CD4-positive, alpha-beta T cell (primary cell): ENCODE results near the gene S100A8. TPM values are rescaled to one million over a fixed set of nuclear protein-coding genes. Genes with fewer than 3 reads are reported as not detected.
"Not testable (repeated sequence)": the region's sequence is repeated elsewhere in the genome, so short reads cannot be mapped to it uniquely, and the experiment has no call there.

Experiments used
- ATAC-seq: fragments of 200-7000 bp; cut with Tn5 transposase; one replicate; pipeline ENCODE4 v1.10.0; 2022; ENCODE audit warnings: mild to moderate bottlenecking; ENCODE audit not compliant: poor library complexity
- CTCF ChIA-PET: fragments of 350-600 bp; sonication (Branson Sonifier 250); formaldehyde crosslinking; loops from one replicate; lab custom pipeline; 2021; ENCODE audit warnings: antibody characterized with exemption, inconsistent platforms; lab: Charles Lee
- POLR2A ChIA-PET: fragments of 350-600 bp; sonication (Branson Sonifier 250); formaldehyde crosslinking; loops from one replicate; lab custom pipeline; 2021; ENCODE audit warnings: antibody characterized with exemption, inconsistent platforms; lab: Charles Lee
- DNase-seq, 14 experiments: peaks; one replicate each; pipeline ENCODE4 v3.0.0-alpha.2; 2013 to 2020; ENCODE audit warnings: mixed read lengths in 2 of 14
- H3K27ac ChIP-seq, 2 donors: one replicate each; pipeline versions ENCODE4 v1.5.1 to v1.7.0; 2013; ENCODE audit warnings: low read length in 2 of 2, low read depth in 1 of 2, mild to moderate bottlenecking in 1 of 2
- H3K27me3 ChIP-seq, 2 experiments: 1 replicate in 1 of 2; 2 replicates in 1 of 2; pipeline versions ENCODE4 v1.6.1 to v1.7.0; 2013; ENCODE audit warnings: low read length in 2 of 2, control low read depth in 1 of 2, mild to moderate bottlenecking in 1 of 2, moderate library complexity in 1 of 2; ENCODE audit not compliant: insufficient read depth in 2 of 2, control insufficient read depth in 1 of 2
- H3K36me3 ChIP-seq: one replicate; pipeline ENCODE4 v1.6.1; 2013; ENCODE audit warnings: low read length, control low read depth; ENCODE audit not compliant: insufficient read depth
- H3K4me1 ChIP-seq: one replicate; pipeline ENCODE4 v1.6.1; 2013; ENCODE audit warnings: low read length, control low read depth; ENCODE audit not compliant: insufficient read depth
- H3K4me3 ChIP-seq: one replicate; pipeline ENCODE4 v1.5.1; 2013; ENCODE audit warnings: mild to moderate bottlenecking, low read length, moderate library complexity
- H3K9me3 ChIP-seq, 2 experiments: 1 replicate in 1 of 2; 2 replicates in 1 of 2; pipeline versions ENCODE4 v1.6.1 to v1.7.0; 2013; ENCODE audit warnings: low read length in 2 of 2, mild to moderate bottlenecking in 2 of 2, control low read depth in 1 of 2, moderate library complexity in 1 of 2; ENCODE audit not compliant: control insufficient read depth in 1 of 2, insufficient read depth in 1 of 2
- H3K27ac Mint-ChIP-seq: one replicate; pipeline ENCODE4 v1.8.0; 2020; ENCODE audit warnings: mixed read lengths
- H3K27me3 Mint-ChIP-seq: one replicate; pipeline ENCODE4 v1.8.0; 2021; ENCODE audit warnings: mixed read lengths
- H3K36me3 Mint-ChIP-seq: one replicate; pipeline ENCODE4 v1.8.0; 2021; ENCODE audit warnings: low read depth, mixed read lengths
- H3K4me1 Mint-ChIP-seq: one replicate; pipeline ENCODE4 v1.8.0; 2021; ENCODE audit warnings: low read depth, mixed read lengths
- H3K4me3 Mint-ChIP-seq: one replicate; pipeline ENCODE4 v1.8.0; 2020; ENCODE audit warnings: mild to moderate bottlenecking, mixed read lengths
- H3K9me3 Mint-ChIP-seq: one replicate; pipeline ENCODE4 v1.8.0; 2020; ENCODE audit warnings: mixed read lengths
- CTCF ChIP-seq: fragments of 200-600 bp; IDR thresholded peaks from one replicate; pipeline ENCODE4 v1.8.0; 2022; ENCODE audit warnings: antibody characterized with exemption, mild to moderate bottlenecking
- intact Hi-C, 2 experiments: fragments of 100-400 bp; cut with DNase I in 1 of 2; cut with micrococcal nuclease in 1 of 2; formaldehyde crosslinking; loops; one replicate each; pipeline versions ENCODE4 v1.15.1 to v1.9.0; 2023 to 2025; cut with DNase I, micrococcal nuclease
- total RNA-seq, 174 experiments: library from RNA in 2 of 174; stranded (reverse) in 2 of 174; gene quantifications; one replicate each; pipeline ENCODE4 v1.2.3 and lab custom pipeline; 2021 to 2026

Gene S100A8
- total RNA-seq, 2 experiments from 2014 or later, result 21.0 to 23.8 TPM

- no peak for DNase-seq
- no peaks in the 10 kb centered on the region for H3K4me1 Mint-ChIP-seq
- POLR2A ChIA-PET, result interaction anchor here (0.7 kb wide), 1 partner anchor 1385 kb away, joined by 3 read pairs; no protein-coding TSS in a partner anchor
Observed at GRCh38 chr1:153417136-153417888, 26.4 kb upstream of the S100A8 start.

GRCh38 chr1:153415850-153416570 is 25.1 kb upstream of the S100A8 start, which contains the start of gene S100A7A:
TSS of gene S100A7A (plus strand) at chr1:153416520. CDS start at chr1:153418083, 1,563 bp downstream.
- ChIA-PET CTCF (no interaction called here), POLR2A (no interaction called here)
- TF ChIP-seq CTCF, result no peak
- no peak for DNase-seq
- Mint-ChIP-seq H3K27ac (no peak within 1 kb of the TSS), H3K4me1 (no peaks in the 10 kb centered on the region), H3K9me3 (peaks cover 4% of the 10 kb centered on the region), H3K36me3 (no peaks in the 10 kb centered on the region), H3K4me3 (no peak within 1 kb of the TSS), H3K27me3 (peaks cover 51% of the 10 kb centered on the region)
- Histone ChIP-seq H3K27ac (no peak within 1 kb of the TSS), H3K9me3 (no peaks in the 10 kb centered on the region), H3K4me3 (no peak within 1 kb of the TSS), H3K27me3 (no peaks in the 10 kb centered on the region), H3K36me3 (no peaks in the 10 kb centered on the region), H3K4me1 (no peaks in the 10 kb centered on the region)
- ATAC-seq, result no peak
- intact Hi-C loops, result no loop called here

More at GRCh38 chr1:153417136-153417888, 26.4 kb upstream of the S100A8 start:
- no peak for TF ChIP-seq CTCF
- CTCF ChIA-PET, result no interaction called here
- H3K4me3 Mint-ChIP-seq, result no peak overlapping the region
- intact Hi-C loops, result no loop called here
- Histone ChIP-seq H3K36me3 (no peaks in the 10 kb centered on the region), H3K4me3 (no peak overlapping the region), H3K27ac (no peak overlapping the region), H3K9me3 (no peaks in the 10 kb centered on the region), H3K27me3 (no peaks in the 10 kb centered on the region), H3K4me1 (no peaks in the 10 kb centered on the region)
- no peak overlapping the region for H3K27ac Mint-ChIP-seq
- H3K27me3 Mint-ChIP-seq, result peaks cover 51% of the 10 kb centered on the region
- peaks cover 4% of the 10 kb centered on the region for H3K9me3 Mint-ChIP-seq
- H3K36me3 Mint-ChIP-seq, result no peaks in the 10 kb centered on the region
- no peak for ATAC-seq

- not testable (repeated sequence) for H3K27ac ChIP-seq
Observed at GRCh38 chr1:153413961-153414360, 23.1 kb upstream of the S100A8 start.

GRCh38 chr1:153407274-153407673 is 16.4 kb upstream of the S100A8 start:
- intact Hi-C loops, H3K27ac Mint-ChIP-seq, H3K4me1 Mint-ChIP-seq, H3K27ac ChIP-seq, ATAC-seq, H3K9me3 Mint-ChIP-seq, POLR2A ChIA-PET, H3K4me1 ChIP-seq, H3K4me3 Mint-ChIP-seq, H3K36me3 ChIP-seq, H3K4me3 ChIP-seq, CTCF ChIA-PET, H3K9me3 ChIP-seq, H3K36me3 Mint-ChIP-seq: not testable (repeated sequence)
- peaks cover 0 to 11% of the 10 kb centered on the region in 2 experiments for H3K27me3 ChIP-seq
- DNase-seq, result peak in 3 of 14 experiments; percentile 8 to 37 (median 17)
- H3K27me3 Mint-ChIP-seq, result peaks cover 33% of the 10 kb centered on the region

More at GRCh38 chr1:153413961-153414360, 23.1 kb upstream of the S100A8 start:
- H3K4me1 ChIP-seq, intact Hi-C loops, CTCF ChIA-PET, DNase-seq, H3K4me3 Mint-ChIP-seq, ATAC-seq, H3K27me3 ChIP-seq, H3K9me3 Mint-ChIP-seq, H3K36me3 ChIP-seq, H3K36me3 Mint-ChIP-seq, H3K4me3 ChIP-seq, H3K9me3 ChIP-seq, H3K27ac Mint-ChIP-seq, POLR2A ChIA-PET, H3K4me1 Mint-ChIP-seq: not testable (repeated sequence)
- peaks cover 49% of the 10 kb centered on the region for H3K27me3 Mint-ChIP-seq

- H3K4me3 Mint-ChIP-seq, H3K4me3 ChIP-seq, H3K9me3 ChIP-seq, CTCF ChIA-PET, ATAC-seq, H3K4me1 ChIP-seq, POLR2A ChIA-PET, H3K27ac ChIP-seq, DNase-seq, H3K36me3 Mint-ChIP-seq, H3K36me3 ChIP-seq, H3K4me1 Mint-ChIP-seq, H3K27ac Mint-ChIP-seq, intact Hi-C loops, H3K9me3 Mint-ChIP-seq: not testable (repeated sequence)
- H3K27me3 Mint-ChIP-seq, result peaks cover 25% of the 10 kb centered on the region
- H3K27me3 ChIP-seq, result peaks cover 0 to 11% of the 10 kb centered on the region in 2 experiments
Observed at GRCh38 chr1:153405825-153406599, 15.1 kb upstream of the S100A8 start.
